Breast epithelium (tissue), 3 donors: ENCODE data around the gene SFXN2.

ENCODE experiments used
- POLR2A ChIP-seq: fragments of 450-650 bp; IDR thresholded peaks from one replicate; pipeline ENCODE4 v1.6.1; 2016; ENCODE audit warnings: antibody characterized with exemption, mild to moderate bottlenecking, moderate library complexity
- TF ChIP-seq, protein P1 (sequence below), 3 donors: fragments of 450-650 bp; IDR thresholded peaks; one replicate each; pipeline ENCODE4 v1.5.1; 2016 to 2017; ENCODE audit warnings: antibody characterized with exemption in 3 of 3, mild to moderate bottlenecking in 3 of 3, moderate library complexity in 3 of 3

DNA sequence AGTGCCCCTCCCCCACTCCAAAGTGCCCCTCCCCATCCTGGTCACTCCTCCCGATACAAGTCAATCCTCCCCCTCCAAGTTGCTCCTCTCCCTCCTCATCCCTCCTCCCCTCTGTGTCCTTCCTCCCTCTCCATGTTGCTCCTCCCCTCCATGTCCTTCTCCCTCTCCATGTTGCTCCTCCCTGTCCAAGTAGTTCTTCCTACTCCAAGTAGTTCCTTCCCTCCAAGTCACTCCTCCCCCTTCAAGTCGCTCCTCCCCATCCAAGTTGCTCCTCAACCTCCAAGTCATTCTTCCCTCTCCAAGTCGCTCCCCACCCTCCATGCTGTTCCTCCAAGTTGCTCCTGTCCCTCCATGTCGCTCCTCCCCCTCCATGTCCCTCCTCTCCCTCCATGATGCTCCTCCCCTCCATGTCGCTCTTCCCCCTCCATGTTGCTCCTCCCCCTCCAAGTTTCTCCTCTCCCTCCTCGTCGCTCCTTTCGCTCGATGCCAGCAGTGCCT, 20.7 kb downstream of the SFXN2 start:
- TF ChIP-seq, protein P1, sequence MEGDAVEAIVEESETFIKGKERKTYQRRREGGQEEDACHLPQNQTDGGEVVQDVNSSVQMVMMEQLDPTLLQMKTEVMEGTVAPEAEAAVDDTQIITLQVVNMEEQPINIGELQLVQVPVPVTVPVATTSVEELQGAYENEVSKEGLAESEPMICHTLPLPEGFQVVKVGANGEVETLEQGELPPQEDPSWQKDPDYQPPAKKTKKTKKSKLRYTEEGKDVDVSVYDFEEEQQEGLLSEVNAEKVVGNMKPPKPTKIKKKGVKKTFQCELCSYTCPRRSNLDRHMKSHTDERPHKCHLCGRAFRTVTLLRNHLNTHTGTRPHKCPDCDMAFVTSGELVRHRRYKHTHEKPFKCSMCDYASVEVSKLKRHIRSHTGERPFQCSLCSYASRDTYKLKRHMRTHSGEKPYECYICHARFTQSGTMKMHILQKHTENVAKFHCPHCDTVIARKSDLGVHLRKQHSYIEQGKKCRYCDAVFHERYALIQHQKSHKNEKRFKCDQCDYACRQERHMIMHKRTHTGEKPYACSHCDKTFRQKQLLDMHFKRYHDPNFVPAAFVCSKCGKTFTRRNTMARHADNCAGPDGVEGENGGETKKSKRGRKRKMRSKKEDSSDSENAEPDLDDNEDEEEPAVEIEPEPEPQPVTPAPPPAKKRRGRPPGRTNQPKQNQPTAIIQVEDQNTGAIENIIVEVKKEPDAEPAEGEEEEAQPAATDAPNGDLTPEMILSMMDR (IDR thresholded peaks at IDR 0.05): no peak
- TF ChIP-seq POLR2A: no peak
